Measurements from ENCODE around the gene BTN2A1.

GRCh38 chr6:26441977-26442376, 15.8 kb upstream of the BTN2A1 start:
- TF ChIP-seq POLR2A (IDR thresholded peaks at IDR 0.05) (no peak), POLR2AphosphoS5 (IDR thresholded peaks at IDR 0.05) (no peak)

Data from gastroesophageal sphincter (tissue), 2 donors.